Measurements from ENCODE around the gene NUP62CL.

- TF ChIP-seq, protein P1, sequence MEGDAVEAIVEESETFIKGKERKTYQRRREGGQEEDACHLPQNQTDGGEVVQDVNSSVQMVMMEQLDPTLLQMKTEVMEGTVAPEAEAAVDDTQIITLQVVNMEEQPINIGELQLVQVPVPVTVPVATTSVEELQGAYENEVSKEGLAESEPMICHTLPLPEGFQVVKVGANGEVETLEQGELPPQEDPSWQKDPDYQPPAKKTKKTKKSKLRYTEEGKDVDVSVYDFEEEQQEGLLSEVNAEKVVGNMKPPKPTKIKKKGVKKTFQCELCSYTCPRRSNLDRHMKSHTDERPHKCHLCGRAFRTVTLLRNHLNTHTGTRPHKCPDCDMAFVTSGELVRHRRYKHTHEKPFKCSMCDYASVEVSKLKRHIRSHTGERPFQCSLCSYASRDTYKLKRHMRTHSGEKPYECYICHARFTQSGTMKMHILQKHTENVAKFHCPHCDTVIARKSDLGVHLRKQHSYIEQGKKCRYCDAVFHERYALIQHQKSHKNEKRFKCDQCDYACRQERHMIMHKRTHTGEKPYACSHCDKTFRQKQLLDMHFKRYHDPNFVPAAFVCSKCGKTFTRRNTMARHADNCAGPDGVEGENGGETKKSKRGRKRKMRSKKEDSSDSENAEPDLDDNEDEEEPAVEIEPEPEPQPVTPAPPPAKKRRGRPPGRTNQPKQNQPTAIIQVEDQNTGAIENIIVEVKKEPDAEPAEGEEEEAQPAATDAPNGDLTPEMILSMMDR (CRISPR knock-in tag; IDR thresholded peaks at IDR 0.05): no peak
- TF ChIP-seq FIP1L1 (IDR thresholded peaks at IDR 0.05; ENCODE audit: borderline replicate concordance, insufficient read depth, low read depth, low read length): no peak
- TF ChIP-seq ZFP1 (CRISPR knock-in tag; IDR thresholded peaks at IDR 0.05): no peak
- TF ChIP-seq, protein P2, sequence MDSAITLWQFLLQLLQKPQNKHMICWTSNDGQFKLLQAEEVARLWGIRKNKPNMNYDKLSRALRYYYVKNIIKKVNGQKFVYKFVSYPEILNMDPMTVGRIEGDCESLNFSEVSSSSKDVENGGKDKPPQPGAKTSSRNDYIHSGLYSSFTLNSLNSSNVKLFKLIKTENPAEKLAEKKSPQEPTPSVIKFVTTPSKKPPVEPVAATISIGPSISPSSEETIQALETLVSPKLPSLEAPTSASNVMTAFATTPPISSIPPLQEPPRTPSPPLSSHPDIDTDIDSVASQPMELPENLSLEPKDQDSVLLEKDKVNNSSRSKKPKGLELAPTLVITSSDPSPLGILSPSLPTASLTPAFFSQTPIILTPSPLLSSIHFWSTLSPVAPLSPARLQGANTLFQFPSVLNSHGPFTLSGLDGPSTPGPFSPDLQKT (CRISPR knock-in tag; IDR thresholded peaks at IDR 0.05; ENCODE audit: borderline replicate concordance): no peak
- no peak for TF ChIP-seq ZNF232 (CRISPR knock-in tag; IDR thresholded peaks at IDR 0.05; ENCODE audit: borderline replicate concordance)
- TF ChIP-seq EP300 (IDR thresholded peaks at IDR 0.05; ENCODE audit: low read depth in 2 of 2, low read length in 2 of 2): no peak
- TF ChIP-seq EP300 (CRISPR knock-in tag; IDR thresholded peaks at IDR 0.05; ENCODE audit: borderline replicate concordance): no peak
- no peak for TF ChIP-seq TRIM24 (CRISPR knock-in tag; IDR thresholded peaks at IDR 0.05)
- TF ChIP-seq, protein P3, sequence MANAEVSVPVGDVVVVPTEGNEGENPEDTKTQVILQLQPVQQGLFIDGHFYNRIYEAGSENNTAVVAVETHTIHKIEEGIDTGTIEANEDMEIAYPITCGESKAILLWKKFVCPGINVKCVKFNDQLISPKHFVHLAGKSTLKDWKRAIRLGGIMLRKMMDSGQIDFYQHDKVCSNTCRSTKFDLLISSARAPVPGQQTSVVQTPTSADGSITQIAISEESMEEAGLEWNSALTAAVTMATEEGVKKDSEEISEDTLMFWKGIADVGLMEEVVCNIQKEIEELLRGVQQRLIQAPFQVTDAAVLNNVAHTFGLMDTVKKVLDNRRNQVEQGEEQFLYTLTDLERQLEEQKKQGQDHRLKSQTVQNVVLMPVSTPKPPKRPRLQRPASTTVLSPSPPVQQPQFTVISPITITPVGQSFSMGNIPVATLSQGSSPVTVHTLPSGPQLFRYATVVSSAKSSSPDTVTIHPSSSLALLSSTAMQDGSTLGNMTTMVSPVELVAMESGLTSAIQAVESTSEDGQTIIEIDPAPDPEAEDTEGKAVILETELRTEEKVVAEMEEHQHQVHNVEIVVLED (CRISPR knock-in tag; IDR thresholded peaks at IDR 0.05; ENCODE audit: borderline replicate concordance): no peak
- TF ChIP-seq POLR2AphosphoS5 (IDR thresholded peaks at IDR 0.05; ENCODE audit: low read depth, low read length): no peak
- TF ChIP-seq ZNF205 (CRISPR knock-in tag; IDR thresholded peaks at IDR 0.05): no peak
- TF ChIP-seq ZNF891 (CRISPR knock-in tag; IDR thresholded peaks at IDR 0.05): no peak
- TF ChIP-seq ZNF160 (CRISPR knock-in tag; IDR thresholded peaks at IDR 0.05): no peak
Observed at GRCh38 chrX:107119283-107119682, 87.0 kb downstream of the NUP62CL start.

All from HepG2 (cell line).